Measurements from ENCODE around the gene KHNYN.

The KHNYN gene

GRCh38 chr14:24430682-24431568, 1.2 kb downstream of the KHNYN start:
- peak overlapping the region; percentile 76 for H3K4me3 ChIP-seq (ENCODE audit: low read length)
- DNase-seq (ENCODE audit: low read depth) = peak; percentile 40
- no peak for TF ChIP-seq CTCF (IDR thresholded peaks at IDR 0.05; ENCODE audit: insufficient read depth, low read depth, low read length, missing control alignments)

- TF ChIP-seq CTCF (IDR thresholded peaks at IDR 0.05; ENCODE audit: insufficient read depth, low read depth, low read length, missing control alignments) = peak; percentile 98
- DNase-seq (ENCODE audit: low read depth) = peak; percentile 96
- peak overlapping the region; percentile 76 for H3K4me3 ChIP-seq (ENCODE audit: low read length)
Measured at GRCh38 chr14:24431569-24432258, 2.0 kb downstream of the KHNYN start.

GRCh38 chr14:24432259-24433131, 2.7 kb downstream of the KHNYN start:
- no peak for TF ChIP-seq CTCF (IDR thresholded peaks at IDR 0.05; ENCODE audit: insufficient read depth, low read depth, low read length, missing control alignments)
- H3K4me3 ChIP-seq (ENCODE audit: low read length) = peak overlapping the region; percentile 21
- no peak for DNase-seq (ENCODE audit: low read depth)

GRCh38 chr14:24434036-24434435, 4.3 kb downstream of the KHNYN start:
- TF ChIP-seq CTCF (IDR thresholded peaks at IDR 0.05; ENCODE audit: insufficient read depth, low read depth, low read length, missing control alignments) = no peak
- H3K4me3 ChIP-seq (ENCODE audit: low read length) = no peak overlapping the region
- no peak for DNase-seq (ENCODE audit: low read depth)

- no peak for TF ChIP-seq CTCF (IDR thresholded peaks at IDR 0.05; ENCODE audit: insufficient read depth, low read depth, low read length, missing control alignments)
- DNase-seq (ENCODE audit: low read depth) = no peak
- H3K4me3 ChIP-seq (ENCODE audit: low read length) = no peak overlapping the region
Measured at GRCh38 chr14:24434676-24435075, 4.9 kb downstream of the KHNYN start.

- no peak for TF ChIP-seq CTCF (IDR thresholded peaks at IDR 0.05; ENCODE audit: insufficient read depth, low read depth, low read length, missing control alignments)
- DNase-seq (ENCODE audit: low read depth) = no peak
- H3K4me3 ChIP-seq (ENCODE audit: low read length) = no peak overlapping the region
Measured at GRCh38 chr14:24435192-24435810, 5.5 kb downstream of the KHNYN start.
